Glutamatergic neuron (in vitro differentiated cells): ENCODE data around the gene GRIP2. TPM values are rescaled to one million over a fixed set of nuclear protein-coding genes. Genes with fewer than 3 reads are reported as not detected.

Experiments used
- DNase-seq: peaks from one replicate; pipeline ENCODE4 v3.0.0; 2022
- H3K27ac Mint-ChIP-seq: one replicate; pipeline ENCODE4 v1.8.0; 2020; ENCODE audit warnings: mild to moderate bottlenecking, mixed read lengths, inconsistent platforms; ENCODE audit not compliant: unreplicated experiment
- H3K27me3 Mint-ChIP-seq: one replicate; pipeline ENCODE4 v1.8.0; 2020; ENCODE audit warnings: mild to moderate bottlenecking, moderate library complexity, mixed read lengths, inconsistent platforms; ENCODE audit not compliant: unreplicated experiment
- H3K36me3 Mint-ChIP-seq: one replicate; pipeline ENCODE4 v1.8.0; 2020; ENCODE audit warnings: mild to moderate bottlenecking, mixed read lengths, inconsistent platforms; ENCODE audit not compliant: unreplicated experiment
- H3K4me1 Mint-ChIP-seq: one replicate; pipeline ENCODE4 v1.8.0; 2020; ENCODE audit warnings: mild to moderate bottlenecking, low read depth, mixed read lengths, inconsistent platforms; ENCODE audit not compliant: unreplicated experiment
- H3K4me3 Mint-ChIP-seq: one replicate; pipeline ENCODE4 v1.8.0; 2020; ENCODE audit warnings: mild to moderate bottlenecking, mixed read lengths, inconsistent platforms; ENCODE audit not compliant: unreplicated experiment
- H3K9me3 Mint-ChIP-seq: one replicate; pipeline ENCODE4 v1.8.0; 2020; ENCODE audit warnings: mild to moderate bottlenecking, moderate library complexity, mixed read lengths, inconsistent platforms; ENCODE audit not compliant: unreplicated experiment
- CTCF ChIP-seq: fragments of 200-600 bp; sonication (generic); IDR thresholded peaks from one replicate; pipeline ENCODE4 v1.5.0; 2021; ENCODE audit not compliant: partially characterized antibody, unreplicated experiment
- total RNA-seq: library from RNA; stranded (reverse); fragmentation: NEBNext Ultra II Directional; extraction: Animal tissue kit (Norgen Biotek cat#: 25700); gene quantifications from one replicate; pipeline ENCODE4 v1.2.1, GENCODE V29; 2021; ENCODE audit not compliant: unreplicated experiment

Gene GRIP2
- total RNA-seq, 1 donor from 2014 or later: 0.34 TPM

- Mint-ChIP-seq H3K27ac (no peak overlapping the region), H3K4me1 (no peaks in the 10 kb centered on the region), H3K27me3 (peaks cover 3% of the 10 kb centered on the region), H3K36me3 (no peaks in the 10 kb centered on the region), H3K9me3 (no peaks in the 10 kb centered on the region), H3K4me3 (no peak overlapping the region)
- no peak for DNase-seq
- no peak for TF ChIP-seq CTCF
These were observed 79.7 kb downstream of the GRIP2 start for GRCh38 chr3:14460342-14461005.

DNA sequence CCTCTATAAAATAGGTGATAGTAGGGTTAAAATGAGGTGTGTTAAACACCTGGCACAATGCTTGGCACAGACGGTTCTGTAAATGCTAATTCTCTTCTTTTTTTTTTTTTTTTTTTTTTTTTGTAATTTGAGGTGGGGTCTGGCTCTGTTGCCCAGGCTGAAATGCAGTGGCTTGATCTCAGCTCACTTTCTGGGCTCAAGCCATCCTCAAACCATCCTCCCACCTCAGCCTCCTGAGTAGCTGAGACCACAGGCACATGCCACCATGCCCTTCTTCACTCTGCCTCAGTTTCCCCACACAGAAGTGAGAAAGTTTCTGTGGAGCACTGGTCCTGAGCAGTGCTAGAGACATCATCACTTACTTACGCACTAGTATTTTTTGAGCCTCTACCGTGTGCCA lies 80.4 kb downstream of the GRIP2 start:
- H3K27ac Mint-ChIP-seq: no peak overlapping the region
- no peaks in the 10 kb centered on the region for H3K4me1 Mint-ChIP-seq
- no peak for TF ChIP-seq CTCF
- H3K9me3 Mint-ChIP-seq: no peaks in the 10 kb centered on the region
- H3K36me3 Mint-ChIP-seq: no peaks in the 10 kb centered on the region
- H3K4me3 Mint-ChIP-seq: no peak overlapping the region
- no peak for DNase-seq
- H3K27me3 Mint-ChIP-seq: peaks cover 3% of the 10 kb centered on the region

GRCh38 chr3:14459384-14459783 lies 80.8 kb downstream of the GRIP2 start:
- Mint-ChIP-seq H3K9me3 (no peaks in the 10 kb centered on the region), H3K4me3 (no peak overlapping the region), H3K27me3 (peaks cover 3% of the 10 kb centered on the region), H3K27ac (no peak overlapping the region), H3K4me1 (no peaks in the 10 kb centered on the region), H3K36me3 (no peaks in the 10 kb centered on the region)
- no peak for DNase-seq
- no peak for TF ChIP-seq CTCF

DNA sequence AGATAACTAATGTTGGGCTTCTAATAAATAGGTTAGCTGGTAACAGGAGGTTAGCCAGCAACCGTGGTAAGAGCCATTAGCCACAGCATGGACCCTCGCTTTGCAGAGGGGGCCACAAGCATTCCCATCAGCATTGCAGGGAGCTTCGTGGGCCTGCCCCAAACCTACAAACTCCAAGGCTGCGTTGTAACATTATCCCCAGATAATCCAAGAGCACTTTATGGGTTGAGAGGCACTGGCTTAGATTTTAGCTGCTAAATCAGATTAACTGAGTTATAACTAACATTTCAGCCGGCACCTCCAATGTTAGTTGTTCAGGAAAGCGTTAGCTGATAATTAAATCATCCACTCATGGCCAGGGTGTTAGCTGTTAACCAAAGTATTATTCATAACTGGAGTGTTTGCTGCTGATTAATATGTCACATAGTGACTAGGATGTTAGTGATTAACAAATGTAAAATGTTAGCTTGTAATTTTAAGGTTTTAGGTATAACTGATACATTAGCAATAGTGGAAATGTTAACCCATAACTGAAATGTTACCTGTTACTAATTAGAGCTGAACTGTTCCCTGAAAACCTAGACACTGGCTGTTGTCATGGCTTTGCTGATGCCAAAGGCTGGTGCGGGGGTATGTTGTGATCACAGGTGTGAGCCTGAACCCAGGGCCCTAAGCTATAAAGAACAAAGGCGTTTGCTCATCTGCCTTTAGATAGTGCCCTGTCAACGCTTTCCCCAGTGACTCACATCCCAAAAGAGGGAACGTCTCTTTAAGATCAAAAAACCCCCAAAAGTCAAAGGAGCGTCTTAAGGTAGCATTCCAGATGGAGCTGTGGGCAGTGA lies 81.5 kb downstream of the GRIP2 start:
- Mint-ChIP-seq H3K36me3 (no peaks in the 10 kb centered on the region), H3K9me3 (no peaks in the 10 kb centered on the region), H3K27me3 (peaks cover 3% of the 10 kb centered on the region), H3K27ac (no peak overlapping the region), H3K4me3 (no peak overlapping the region), H3K4me1 (no peaks in the 10 kb centered on the region)
- DNase-seq: no peak
- TF ChIP-seq CTCF: no peak

GRCh38 chr3:14457999-14458398 lies 82.1 kb downstream of the GRIP2 start:
- no peak for TF ChIP-seq CTCF
- H3K27ac Mint-ChIP-seq: no peak overlapping the region
- no peaks in the 10 kb centered on the region for H3K36me3 Mint-ChIP-seq
- no peaks in the 10 kb centered on the region for H3K9me3 Mint-ChIP-seq
- no peak overlapping the region for H3K4me3 Mint-ChIP-seq
- peaks cover 3% of the 10 kb centered on the region for H3K27me3 Mint-ChIP-seq
- no peak for DNase-seq
- no peaks in the 10 kb centered on the region for H3K4me1 Mint-ChIP-seq
